OCI-LY1 (cell line): Measurements from ENCODE around the gene EID2.
A peak's percentile ranks its signal among the peaks of the same experiment; 100 is the strongest.

Source experiments
- H2AFZ ChIP-seq: fragments of 200-600 bp; sonication (generic), shearing (Covaris generic); 2 replicates; pipeline ENCODE4 v1.6.0; 2014; ENCODE audit warnings: antibody characterized with exemption, mild to moderate bottlenecking, low read length
- H3F3A ChIP-seq: fragments of 200-600 bp; sonication (generic), shearing (Covaris generic); 2 replicates; pipeline ENCODE4 v1.6.0; 2014; ENCODE audit warnings: mild to moderate bottlenecking, antibody characterized with exemption, low read length, moderate library complexity; ENCODE audit not compliant: insufficient read depth
- H3K27ac ChIP-seq: fragments of 200-600 bp; sonication (generic); 2 replicates; pipeline ENCODE4 v1.5.1; 2014; ENCODE audit warnings: low read length, mixed run types, mild to moderate bottlenecking, low read depth; ENCODE audit not compliant: poor library complexity, severe bottlenecking
- H3K27me3 ChIP-seq: fragments of 200-600 bp; sonication (generic); 2 replicates; pipeline ENCODE4 v1.6.0; 2014; ENCODE audit warnings: antibody characterized with exemption, mild to moderate bottlenecking, low read length, moderate library complexity; ENCODE audit not compliant: insufficient read depth
- H3K36me3 ChIP-seq: fragments of 200-600 bp; sonication (generic); 2 replicates; pipeline ENCODE4 v1.6.1; 2014; ENCODE audit warnings: mild to moderate bottlenecking, antibody characterized with exemption, low read length, moderate library complexity, mixed read lengths; ENCODE audit not compliant: insufficient read depth
- H3K4me1 ChIP-seq: fragments of 200-600 bp; sonication (generic); 2 replicates; pipeline ENCODE4 v1.5.1; 2014; ENCODE audit warnings: mild to moderate bottlenecking, low read length, moderate library complexity; ENCODE audit not compliant: insufficient read depth, severe bottlenecking
- H3K4me2 ChIP-seq: fragments of 200-600 bp; sonication (generic), shearing (Covaris generic); 2 replicates; pipeline ENCODE4 v1.6.1; 2014; ENCODE audit warnings: low read length
- H3K4me3 ChIP-seq: fragments of 200-600 bp; sonication (generic); 2 replicates; pipeline ENCODE4 v1.5.1; 2014; ENCODE audit warnings: low read length, low read depth, mild to moderate bottlenecking, mixed read lengths; ENCODE audit not compliant: poor library complexity, severe bottlenecking
- H3K79me2 ChIP-seq: fragments of 200-600 bp; shearing (Covaris generic); 2 replicates; pipeline ENCODE4 v1.6.1; 2016; ENCODE audit warnings: mixed run types, low read length, mixed read lengths; ENCODE audit not compliant: insufficient read depth
- H3K9ac ChIP-seq: fragments of 200-600 bp; sonication (generic), shearing (Covaris generic); 2 replicates; pipeline ENCODE4 v1.6.1; 2014; ENCODE audit warnings: mild to moderate bottlenecking, low read length, mixed read lengths
- H3K9me2 ChIP-seq: fragments of 200-600 bp; sonication (generic), shearing (Covaris generic); 2 replicates; pipeline ENCODE4 v1.6.1; 2014; ENCODE audit warnings: low read depth, mild to moderate bottlenecking, low read length, mixed read lengths
- H3K9me3 ChIP-seq: fragments of 200-600 bp; shearing (Covaris generic); 2 replicates; pipeline ENCODE4 v1.6.1; 2014; ENCODE audit warnings: low read length, mixed read lengths
- H4K20me1 ChIP-seq: fragments of 200-600 bp; sonication (generic), shearing (Covaris generic); 2 replicates; pipeline ENCODE4 v1.6.0; 2016; ENCODE audit warnings: mild to moderate bottlenecking, low read length; ENCODE audit not compliant: insufficient read depth
- EZH2 ChIP-seq: fragments of 200-600 bp; sonication (generic), shearing (Covaris generic); IDR thresholded peaks from 2 replicates; pipeline ENCODE4 v1.8.0; 2017; ENCODE audit warnings: borderline replicate concordance, mixed run types, mild to moderate bottlenecking, antibody characterized with exemption, low read length, moderate library complexity, mixed read lengths
- TF ChIP-seq, protein P1 (sequence below): fragments of 200-600 bp; sonication (generic), shearing (Covaris generic); IDR thresholded peaks from 2 replicates; pipeline ENCODE4 v1.5.1; 2017; ENCODE audit warnings: mild to moderate bottlenecking, antibody characterized with exemption, low read length, moderate library complexity, mixed read lengths

The EID2 gene

DNA sequence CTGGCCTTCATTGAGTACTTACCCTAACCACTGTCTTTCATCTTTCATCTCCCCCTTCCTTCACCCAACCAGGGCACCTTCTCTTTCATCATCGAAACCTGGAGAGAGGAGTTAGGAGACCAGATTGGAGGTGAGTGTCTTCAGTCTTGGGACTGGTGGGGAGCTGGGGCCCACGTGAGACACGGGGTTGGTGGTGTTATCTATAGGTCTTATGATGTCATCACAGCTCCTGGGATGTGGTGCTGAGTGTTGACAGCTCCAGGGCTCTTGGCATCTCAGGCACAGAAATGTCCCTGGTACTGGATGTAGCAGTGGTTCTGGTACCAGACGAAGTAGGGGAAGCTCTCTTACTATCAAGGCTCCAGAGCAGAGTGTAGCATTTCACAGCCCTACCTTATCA is 39.4 kb downstream of the EID2 start:
- H3K27me3 ChIP-seq = peaks cover 5% of the 10 kb centered on the region
- H3K36me3 ChIP-seq = no peaks in the 10 kb centered on the region; the same call in 1 of the 2 replicates
- H3F3A ChIP-seq = no peaks in the 10 kb centered on the region
- no peaks in the 10 kb centered on the region for H4K20me1 ChIP-seq
- H3K9me2 ChIP-seq = no peaks in the 10 kb centered on the region
- TF ChIP-seq EZH2 = no peak
- TF ChIP-seq, protein P1, sequence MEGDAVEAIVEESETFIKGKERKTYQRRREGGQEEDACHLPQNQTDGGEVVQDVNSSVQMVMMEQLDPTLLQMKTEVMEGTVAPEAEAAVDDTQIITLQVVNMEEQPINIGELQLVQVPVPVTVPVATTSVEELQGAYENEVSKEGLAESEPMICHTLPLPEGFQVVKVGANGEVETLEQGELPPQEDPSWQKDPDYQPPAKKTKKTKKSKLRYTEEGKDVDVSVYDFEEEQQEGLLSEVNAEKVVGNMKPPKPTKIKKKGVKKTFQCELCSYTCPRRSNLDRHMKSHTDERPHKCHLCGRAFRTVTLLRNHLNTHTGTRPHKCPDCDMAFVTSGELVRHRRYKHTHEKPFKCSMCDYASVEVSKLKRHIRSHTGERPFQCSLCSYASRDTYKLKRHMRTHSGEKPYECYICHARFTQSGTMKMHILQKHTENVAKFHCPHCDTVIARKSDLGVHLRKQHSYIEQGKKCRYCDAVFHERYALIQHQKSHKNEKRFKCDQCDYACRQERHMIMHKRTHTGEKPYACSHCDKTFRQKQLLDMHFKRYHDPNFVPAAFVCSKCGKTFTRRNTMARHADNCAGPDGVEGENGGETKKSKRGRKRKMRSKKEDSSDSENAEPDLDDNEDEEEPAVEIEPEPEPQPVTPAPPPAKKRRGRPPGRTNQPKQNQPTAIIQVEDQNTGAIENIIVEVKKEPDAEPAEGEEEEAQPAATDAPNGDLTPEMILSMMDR = no peak
- no peak overlapping the region for H3K9ac ChIP-seq
- H3K4me1 ChIP-seq = peaks cover 27% of the 10 kb centered on the region
- H3K4me3 ChIP-seq = no peak overlapping the region
- no peak overlapping the region for H2AFZ ChIP-seq
- no peaks in the 10 kb centered on the region for H3K9me3 ChIP-seq
- H3K27ac ChIP-seq = no peak overlapping the region
- H3K4me2 ChIP-seq = no peak overlapping the region
- H3K79me2 ChIP-seq = no peaks in the 10 kb centered on the region

DNA sequence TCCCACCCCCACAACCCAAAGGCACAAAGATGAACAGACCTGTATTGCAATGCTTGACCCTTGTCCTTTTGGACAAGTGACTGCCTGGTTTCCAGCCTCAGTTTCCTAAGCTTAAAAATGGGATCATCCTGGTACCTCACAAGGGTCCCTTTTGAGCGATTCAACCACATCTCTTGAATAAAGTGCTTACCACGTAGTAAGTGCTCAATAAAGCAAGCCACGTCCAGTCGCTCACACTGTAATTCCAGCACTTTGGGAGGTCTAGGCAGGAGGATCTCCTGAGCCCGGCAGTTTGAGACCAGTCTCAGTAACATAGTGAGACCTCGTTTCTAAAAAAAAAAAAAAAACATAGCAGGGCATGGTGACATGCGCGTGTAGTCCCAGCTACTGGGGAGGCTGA is 40.0 kb downstream of the EID2 start:
- Histone ChIP-seq H4K20me1 (no peaks in the 10 kb centered on the region), H3K9ac (no peak overlapping the region), H3K4me3 (no peak overlapping the region), H3K27me3 (peaks cover 5% of the 10 kb centered on the region), H3K4me2 (peak overlapping the region; percentile 84; the same call in 1 of the 2 replicates), H3K36me3 (no peaks in the 10 kb centered on the region; the same call in 1 of the 2 replicates), H2AFZ (no peak overlapping the region), H3F3A (no peaks in the 10 kb centered on the region), H3K9me3 (no peaks in the 10 kb centered on the region), H3K79me2 (no peaks in the 10 kb centered on the region), H3K9me2 (no peaks in the 10 kb centered on the region), H3K4me1 (peaks cover 27% of the 10 kb centered on the region), H3K27ac (no peak overlapping the region)
- no peak for TF ChIP-seq EZH2
- TF ChIP-seq, protein P1 = no peak

DNA sequence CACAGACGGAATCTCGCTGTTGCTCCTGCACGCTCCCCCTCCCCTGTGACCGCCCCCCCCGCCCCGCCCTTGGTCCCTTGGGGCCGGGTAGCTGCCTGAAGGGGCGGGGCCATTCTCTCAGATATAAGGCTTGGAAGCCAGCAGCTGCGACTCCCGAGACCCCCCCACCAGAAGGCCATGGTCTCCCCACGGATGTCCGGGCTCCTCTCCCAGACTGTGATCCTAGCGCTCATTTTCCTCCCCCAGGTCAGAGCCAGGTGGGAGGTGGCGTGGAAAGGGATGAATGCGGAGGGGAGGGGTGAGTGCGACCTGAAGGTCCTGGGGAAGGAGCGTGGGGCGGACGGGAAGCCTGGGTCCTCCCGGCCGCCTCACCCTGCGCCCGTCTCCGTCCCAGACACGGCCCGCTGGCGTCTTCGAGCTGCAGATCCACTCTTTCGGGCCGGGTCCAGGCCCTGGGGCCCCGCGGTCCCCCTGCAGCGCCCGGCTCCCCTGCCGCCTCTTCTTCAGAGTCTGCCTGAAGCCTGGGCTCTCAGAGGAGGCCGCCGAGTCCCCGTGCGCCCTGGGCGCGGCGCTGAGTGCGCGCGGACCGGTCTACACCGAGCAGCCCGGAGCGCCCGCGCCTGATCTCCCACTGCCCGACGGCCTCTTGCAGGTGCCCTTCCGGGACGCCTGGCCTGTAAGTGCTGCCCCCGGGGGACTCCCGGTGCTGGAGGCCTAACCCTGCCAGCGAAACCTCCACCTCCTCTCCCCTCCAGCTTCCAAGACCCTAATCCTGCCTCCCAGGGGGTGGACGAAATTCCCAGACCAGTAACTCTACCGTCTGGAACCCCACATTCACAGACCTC is 40.9 kb downstream of the EID2 start, which contains the start of gene DLL3:
DLL3 (plus strand) TSS at position 150 of the 845 bp plus-strand sequence; CDS start at position 178, 28 bp downstream.
- TF ChIP-seq EZH2 = no peak
- H3K79me2 ChIP-seq = no peaks in the 10 kb centered on the region
- H3K27me3 ChIP-seq = peaks cover 5% of the 10 kb centered on the region
- H3K4me3 ChIP-seq = peak within 1 kb of the TSS; percentile 60
- H3K27ac ChIP-seq = peak within 1 kb of the TSS; percentile 65
- no peaks in the 10 kb centered on the region for H3F3A ChIP-seq
- H2AFZ ChIP-seq = no peak within 1 kb of the TSS
- H3K4me1 ChIP-seq = peaks cover 27% of the 10 kb centered on the region
- H3K4me2 ChIP-seq = peak within 1 kb of the TSS; percentile 84
- H3K9me2 ChIP-seq = no peaks in the 10 kb centered on the region
- no peaks in the 10 kb centered on the region; the same call in 1 of the 2 replicates for H3K36me3 ChIP-seq
- H4K20me1 ChIP-seq = no peaks in the 10 kb centered on the region
- no peaks in the 10 kb centered on the region for H3K9me3 ChIP-seq
- peak within 1 kb of the TSS; percentile 52 for H3K9ac ChIP-seq
